Neuron (in vitro differentiated cells): ENCODE data around the gene SLC26A1.

ENCODE experiments used
- H2AFZ ChIP-seq: one replicate; pipeline ENCODE4 v1.6.1; 2013; ENCODE audit warnings: low read depth, mild to moderate bottlenecking, inconsistent platforms, low read length, moderate library complexity
- H3K27me3 ChIP-seq: one replicate; pipeline ENCODE4 v1.6.1; 2013; ENCODE audit warnings: low read length; ENCODE audit not compliant: insufficient read depth
- H3K36me3 ChIP-seq: one replicate; pipeline ENCODE4 v1.6.1; 2013; ENCODE audit warnings: low read length; ENCODE audit not compliant: insufficient read depth
- H3K4me1 ChIP-seq: one replicate; pipeline ENCODE4 v1.6.1; 2013; ENCODE audit warnings: low read length; ENCODE audit not compliant: insufficient read depth
- H3K4me3 ChIP-seq: 2 replicates; pipeline ENCODE4 v1.5.1; 2013; ENCODE audit warnings: mild to moderate bottlenecking, low read length, moderate library complexity
- H3K9me3 ChIP-seq: one replicate; pipeline ENCODE4 v1.6.1; 2013; ENCODE audit warnings: low read length

Gene SLC26A1

GRCh38 chr4:1023895-1024740 lies 30.9 kb upstream of the SLC26A1 start:
- H3K4me1 ChIP-seq: peaks cover 16% of the 10 kb centered on the region
- H3K9me3 ChIP-seq: no peaks in the 10 kb centered on the region
- no peaks in the 10 kb centered on the region for H3K27me3 ChIP-seq
- H3K4me3 ChIP-seq: no peak overlapping the region
- no peak overlapping the region for H2AFZ ChIP-seq
- peaks cover 29% of the 10 kb centered on the region for H3K36me3 ChIP-seq

DNA sequence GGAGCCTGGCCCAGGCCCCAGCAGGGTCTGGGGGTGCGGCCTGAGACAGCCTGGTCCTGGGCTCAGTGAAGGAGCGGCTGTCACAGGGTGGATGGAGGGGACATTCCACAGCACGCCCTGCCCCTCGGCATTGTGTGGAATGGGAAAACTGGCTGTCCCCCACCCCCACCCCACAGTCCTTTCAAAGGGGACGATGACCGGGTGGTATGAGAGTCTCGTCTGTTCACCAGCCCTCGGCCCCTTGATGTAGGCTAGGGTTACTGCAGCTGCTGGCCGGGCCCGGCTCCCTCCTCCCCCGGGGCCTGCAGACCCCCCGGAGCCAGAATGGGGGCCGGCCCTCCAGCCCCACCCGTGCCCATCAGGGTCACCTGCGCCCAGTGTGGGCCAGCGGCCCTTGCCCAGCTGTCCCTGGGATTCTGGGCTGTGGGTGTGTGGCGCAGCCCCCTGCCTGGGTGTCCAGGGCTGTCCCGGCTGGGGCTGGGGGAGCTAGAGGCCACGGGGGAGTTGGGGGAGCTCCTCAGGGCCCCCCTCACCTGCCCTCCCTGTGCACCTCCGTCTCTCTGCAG lies 30.0 kb upstream of the SLC26A1 start:
- H3K9me3 ChIP-seq: no peaks in the 10 kb centered on the region
- H2AFZ ChIP-seq: no peak overlapping the region
- H3K27me3 ChIP-seq: no peaks in the 10 kb centered on the region

GRCh38 chr4:1022739-1023066 lies 29.5 kb upstream of the SLC26A1 start:
- Histone ChIP-seq H3K4me1 (peaks cover 23% of the 10 kb centered on the region), H3K27me3 (no peaks in the 10 kb centered on the region), H2AFZ (no peak overlapping the region), H3K9me3 (no peaks in the 10 kb centered on the region), H3K36me3 (peaks cover 29% of the 10 kb centered on the region), H3K4me3 (no peak overlapping the region)

More for the DNA sequence above, 30.0 kb upstream of the SLC26A1 start:
- Histone ChIP-seq H3K36me3 (peaks cover 29% of the 10 kb centered on the region), H3K4me3 (no peak overlapping the region), H3K4me1 (peaks cover 21% of the 10 kb centered on the region)

- Histone ChIP-seq H3K27me3 (no peaks in the 10 kb centered on the region), H3K36me3 (peaks cover 29% of the 10 kb centered on the region), H3K4me3 (no peak overlapping the region), H3K9me3 (no peaks in the 10 kb centered on the region), H3K4me1 (peaks cover 25% of the 10 kb centered on the region), H2AFZ (no peak overlapping the region)
Measured at GRCh38 chr4:1022051-1022738, 29.0 kb upstream of the SLC26A1 start.

DNA sequence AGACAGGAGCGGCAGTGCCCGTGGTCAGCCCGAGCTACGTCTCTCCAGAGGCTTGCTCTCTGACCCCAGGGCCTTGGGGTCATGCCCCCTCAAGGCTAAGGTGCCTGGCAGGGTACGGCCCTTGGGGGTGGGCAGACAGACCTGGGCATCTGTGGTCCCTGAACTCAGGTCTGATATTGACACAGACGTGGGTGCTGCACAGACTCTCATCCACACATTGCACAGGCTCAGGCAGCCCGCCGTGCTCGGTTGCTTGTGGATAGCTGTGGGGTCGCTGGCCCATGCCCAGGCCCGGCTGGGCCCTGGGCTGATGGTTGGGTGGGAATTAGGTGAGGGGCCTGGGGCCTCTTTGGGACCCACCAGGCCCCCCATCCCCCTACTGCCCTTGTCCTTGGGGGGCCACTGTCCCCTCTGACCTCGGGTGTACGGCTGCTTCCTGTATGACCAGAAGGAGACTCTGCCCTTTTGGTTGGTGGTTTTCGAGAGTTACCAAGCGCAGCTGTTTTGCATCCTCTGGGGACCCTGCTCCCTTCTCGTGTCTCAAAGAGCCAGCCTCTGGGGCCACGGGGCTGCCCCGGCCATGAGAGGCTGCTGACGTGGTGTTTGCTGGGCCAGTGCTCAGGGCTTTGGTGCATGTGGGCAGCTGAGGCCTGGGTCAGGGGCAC lies 28.3 kb upstream of the SLC26A1 start:
- no peak overlapping the region for H2AFZ ChIP-seq
- H3K27me3 ChIP-seq: no peaks in the 10 kb centered on the region
- H3K4me3 ChIP-seq: no peak overlapping the region
- H3K9me3 ChIP-seq: no peaks in the 10 kb centered on the region
- H3K36me3 ChIP-seq: peaks cover 29% of the 10 kb centered on the region
- H3K4me1 ChIP-seq: peaks cover 25% of the 10 kb centered on the region

DNA sequence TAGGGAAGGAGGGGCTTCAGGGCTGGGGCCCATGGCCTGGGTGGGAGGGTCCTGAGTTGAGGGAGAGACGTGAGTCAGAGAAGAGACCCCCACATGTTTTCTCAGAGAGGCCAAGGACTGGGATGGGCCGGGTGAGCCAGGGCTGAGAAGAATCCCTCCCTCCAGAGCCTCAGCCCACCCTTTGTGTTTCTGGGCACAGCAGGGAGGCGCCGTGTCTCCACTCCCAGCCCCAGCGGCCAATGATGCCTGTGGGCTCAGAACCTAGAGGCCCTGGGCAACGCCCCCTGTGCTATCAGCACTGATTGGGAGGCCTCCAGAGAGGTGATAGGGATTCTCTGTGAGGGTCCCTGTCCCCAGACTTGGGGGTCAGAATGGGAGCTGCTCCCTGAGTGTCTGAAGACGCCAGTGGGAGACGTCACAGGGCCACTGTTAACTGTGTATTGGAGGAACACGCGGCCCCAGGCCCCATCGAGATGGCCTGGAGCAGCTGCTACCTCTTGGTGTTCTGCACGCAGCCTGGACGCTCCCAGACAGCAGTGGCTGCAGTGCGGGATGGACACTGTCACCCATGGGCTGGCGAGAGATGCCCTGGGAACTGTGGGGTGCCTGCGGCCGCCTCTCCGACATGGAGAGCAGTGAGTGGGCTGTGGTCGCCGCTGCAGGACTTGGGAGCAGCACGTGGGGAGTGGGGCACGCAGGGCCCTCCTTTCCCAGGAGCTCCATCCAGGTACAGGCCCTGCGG lies 26.7 kb upstream of the SLC26A1 start:
- Histone ChIP-seq H2AFZ (no peak overlapping the region), H3K4me3 (no peak overlapping the region), H3K4me1 (peaks cover 37% of the 10 kb centered on the region), H3K27me3 (no peaks in the 10 kb centered on the region), H3K9me3 (no peaks in the 10 kb centered on the region), H3K36me3 (peaks cover 15% of the 10 kb centered on the region)

DNA sequence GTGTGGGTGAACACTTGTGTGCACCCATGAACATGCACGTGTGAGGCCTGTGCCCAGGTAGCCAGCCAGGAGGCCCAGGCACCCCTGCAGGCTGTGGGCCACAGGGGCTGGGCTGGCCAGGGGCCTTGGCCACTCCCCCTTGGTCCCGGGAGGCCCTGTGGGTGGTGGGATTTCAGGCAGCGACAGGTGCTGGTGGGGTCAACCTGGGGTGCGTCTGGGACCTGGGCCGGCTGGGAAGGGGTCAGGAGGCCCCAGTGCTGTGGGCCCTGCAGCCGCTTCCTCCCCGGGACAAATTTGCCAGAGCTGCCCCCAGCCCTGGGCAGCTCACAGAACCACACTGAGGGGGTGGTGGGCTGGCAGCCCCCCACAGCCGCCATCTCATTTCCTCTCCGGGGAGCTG lies 26.1 kb upstream of the SLC26A1 start:
- Histone ChIP-seq H3K36me3 (peaks cover 9% of the 10 kb centered on the region), H2AFZ (no peak overlapping the region), H3K9me3 (no peaks in the 10 kb centered on the region), H3K4me1 (peaks cover 43% of the 10 kb centered on the region), H3K27me3 (no peaks in the 10 kb centered on the region), H3K4me3 (no peak overlapping the region)

DNA sequence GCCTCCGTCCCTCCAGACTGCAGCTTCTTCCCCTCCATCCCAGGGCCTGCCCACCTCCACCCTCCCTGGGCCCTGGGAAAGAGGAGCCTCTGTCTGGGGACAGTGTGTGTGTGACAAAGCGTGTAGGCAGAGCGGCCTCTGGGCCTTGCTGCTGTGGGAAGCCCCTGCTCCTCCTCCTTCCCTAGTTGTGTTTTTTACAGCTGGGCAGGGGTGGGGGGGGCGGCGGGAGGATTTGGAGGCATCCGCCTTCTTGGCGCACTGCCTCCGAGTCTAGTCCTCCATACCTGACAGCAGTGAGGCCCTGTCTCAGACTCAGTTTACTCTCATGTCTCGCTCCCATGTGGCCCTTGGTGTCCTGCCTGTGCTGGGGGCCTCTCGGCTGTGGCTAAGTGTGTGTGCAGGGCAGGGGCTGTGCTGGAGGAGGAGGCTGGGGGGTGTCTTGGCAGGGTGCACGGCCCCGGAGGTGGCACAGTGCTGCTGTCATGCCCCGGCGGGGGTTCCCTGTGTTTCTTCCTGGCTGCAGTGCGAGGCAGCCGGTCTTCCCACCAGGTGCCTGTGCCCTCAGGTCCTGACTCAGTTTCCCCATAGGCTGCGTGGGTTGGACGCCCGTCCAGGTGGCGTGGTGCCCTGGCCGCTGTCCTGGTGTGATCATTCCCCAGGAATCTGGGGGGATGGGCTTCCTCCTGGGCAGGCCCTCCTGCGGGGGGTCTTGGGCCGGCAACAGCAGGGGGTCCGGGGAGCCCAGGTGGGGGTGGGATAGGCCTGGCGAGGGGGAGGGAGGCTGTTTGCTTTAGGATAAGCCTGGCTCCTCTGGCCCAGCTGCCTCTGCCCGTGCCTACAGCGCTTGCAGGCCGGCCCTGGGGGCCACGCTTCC lies 25.2 kb upstream of the SLC26A1 start:
- Histone ChIP-seq H3K36me3 (peaks cover 11% of the 10 kb centered on the region), H2AFZ (no peak overlapping the region), H3K9me3 (no peaks in the 10 kb centered on the region), H3K4me3 (no peak overlapping the region), H3K27me3 (no peaks in the 10 kb centered on the region), H3K4me1 (peaks cover 51% of the 10 kb centered on the region)

GRCh38 chr4:1017706-1018105 lies 24.5 kb upstream of the SLC26A1 start:
- peaks cover 17% of the 10 kb centered on the region for H3K36me3 ChIP-seq
- H2AFZ ChIP-seq: no peak overlapping the region
- H3K27me3 ChIP-seq: no peaks in the 10 kb centered on the region
- H3K4me3 ChIP-seq: no peak overlapping the region
- H3K9me3 ChIP-seq: no peaks in the 10 kb centered on the region
- peaks cover 53% of the 10 kb centered on the region for H3K4me1 ChIP-seq

- no peaks in the 10 kb centered on the region for H3K27me3 ChIP-seq
- peaks cover 54% of the 10 kb centered on the region for H3K4me1 ChIP-seq
- H2AFZ ChIP-seq: no peak overlapping the region
- H3K9me3 ChIP-seq: no peaks in the 10 kb centered on the region
- H3K36me3 ChIP-seq: peaks cover 14% of the 10 kb centered on the region
- H3K4me3 ChIP-seq: no peak overlapping the region
Measured at GRCh38 chr4:1017211-1017610, 24.0 kb upstream of the SLC26A1 start.

GRCh38 chr4:1015746-1016145 lies 22.5 kb upstream of the SLC26A1 start:
- H3K9me3 ChIP-seq: no peaks in the 10 kb centered on the region
- peaks cover 57% of the 10 kb centered on the region for H3K4me1 ChIP-seq
- H2AFZ ChIP-seq: no peak overlapping the region
- no peak overlapping the region for H3K4me3 ChIP-seq
- peaks cover 11% of the 10 kb centered on the region for H3K36me3 ChIP-seq
- H3K27me3 ChIP-seq: peaks cover 1% of the 10 kb centered on the region

GRCh38 chr4:1015179-1015578 lies 22.0 kb upstream of the SLC26A1 start:
- Histone ChIP-seq H3K4me1 (peaks cover 62% of the 10 kb centered on the region), H2AFZ (no peak overlapping the region), H3K36me3 (peaks cover 11% of the 10 kb centered on the region), H3K4me3 (peak overlapping the region; percentile 7), H3K9me3 (no peaks in the 10 kb centered on the region), H3K27me3 (peaks cover 6% of the 10 kb centered on the region)
